Tibial artery (tissue), 4 donors: ENCODE data around the gene OR10A3.

ENCODE experiments used
- DNase-seq, 2 donors: peaks; one replicate each; pipeline ENCODE4 v3.0.0-alpha.2; 2019
- H3K27ac ChIP-seq, 2 donors: fragments of 200-600 bp; sonication (generic) in 1 of 2; 1 replicate in 1 of 2; 2 replicates in 1 of 2; pipeline ENCODE4 v1.5.1; 2018 to 2019; ENCODE audit warnings: mild to moderate bottlenecking in 1 of 2
- H3K27me3 ChIP-seq, 2 donors: fragments of 200-600 bp; sonication (generic) in 1 of 2; one replicate each; pipeline versions ENCODE4 v1.5.1 to v1.6.0; 2016 to 2019
- H3K36me3 ChIP-seq, 3 donors: fragments of 200-600 bp; sonication (generic) in 2 of 3; one replicate each; pipeline ENCODE4 v1.5.1; 2016 to 2019; ENCODE audit warnings: mild to moderate bottlenecking in 2 of 3
- H3K4me1 ChIP-seq, 4 donors: fragments of 200-600 bp; sonication (generic) in 2 of 4; 1 replicate in 3 of 4; 2 replicates in 1 of 4; pipeline ENCODE4 v1.5.1; 2016 to 2019
- H3K4me3 ChIP-seq, 2 donors: fragments of 200-600 bp; sonication (generic) in 1 of 2; 1 replicate in 1 of 2; 2 replicates in 1 of 2; pipeline ENCODE4 v1.5.1; 2018 to 2019; ENCODE audit warnings: mild to moderate bottlenecking in 2 of 2
- H3K9me3 ChIP-seq, 3 donors: fragments of 200-600 bp; sonication (generic) in 1 of 3; one replicate each; pipeline ENCODE4 v1.5.1; 2016 to 2019
- CTCF ChIP-seq, 2 experiments: fragments of 200-600 bp in 1 of 2; fragments of 450-650 bp in 1 of 2; IDR thresholded peaks; one replicate each; pipeline ENCODE4 v1.5.1; 2017 to 2019; ENCODE audit warnings: antibody characterized with exemption in 2 of 2, mild to moderate bottlenecking in 1 of 2, moderate library complexity in 1 of 2
- intact Hi-C: fragments of 100-400 bp; cut with DNase I; formaldehyde crosslinking; loops from one replicate; pipeline ENCODE4 v1.15.0; 2023; ENCODE audit warnings: low total_unique reads

Gene OR10A3

GRCh38 chr11:7892059-7892699, 49.3 kb downstream of the OR10A3 start:
- TF ChIP-seq CTCF (IDR thresholded peaks at IDR 0.05) = no peak
- intact Hi-C loops = no loop called here
- Histone ChIP-seq H3K4me3 (no peak overlapping the region), H3K27ac (no peak overlapping the region), H3K4me1 (no peaks in the 10 kb centered on the region), H3K9me3 (no peaks in the 10 kb centered on the region), H3K27me3 (peaks cover 0 to 2% of the 10 kb centered on the region in 2 donors), H3K36me3 (no peaks in the 10 kb centered on the region)
- no peak for DNase-seq

- Histone ChIP-seq H3K4me1 (no peaks in the 10 kb centered on the region), H3K4me3 (no peak overlapping the region), H3K9me3 (no peaks in the 10 kb centered on the region), H3K36me3 (no peaks in the 10 kb centered on the region), H3K27me3 (peaks cover 0 to 2% of the 10 kb centered on the region in 2 donors), H3K27ac (no peak overlapping the region)
- no peak for DNase-seq
- no peak for TF ChIP-seq CTCF (IDR thresholded peaks at IDR 0.05)
- intact Hi-C loops = no loop called here
Measured at GRCh38 chr11:7890417-7891172, 50.9 kb downstream of the OR10A3 start.

- Histone ChIP-seq H3K4me3 (no peak overlapping the region), H3K27me3 (peaks cover 0 to 2% of the 10 kb centered on the region in 2 donors), H3K27ac (no peak overlapping the region), H3K36me3 (no peaks in the 10 kb centered on the region), H3K4me1 (no peaks in the 10 kb centered on the region), H3K9me3 (no peaks in the 10 kb centered on the region)
- TF ChIP-seq CTCF (IDR thresholded peaks at IDR 0.05) = no peak
- DNase-seq = no peak
- intact Hi-C loops = no loop called here
Measured at GRCh38 chr11:7889985-7890384, 51.5 kb downstream of the OR10A3 start.
